Measurements from ENCODE around the gene SDS.

DNA sequence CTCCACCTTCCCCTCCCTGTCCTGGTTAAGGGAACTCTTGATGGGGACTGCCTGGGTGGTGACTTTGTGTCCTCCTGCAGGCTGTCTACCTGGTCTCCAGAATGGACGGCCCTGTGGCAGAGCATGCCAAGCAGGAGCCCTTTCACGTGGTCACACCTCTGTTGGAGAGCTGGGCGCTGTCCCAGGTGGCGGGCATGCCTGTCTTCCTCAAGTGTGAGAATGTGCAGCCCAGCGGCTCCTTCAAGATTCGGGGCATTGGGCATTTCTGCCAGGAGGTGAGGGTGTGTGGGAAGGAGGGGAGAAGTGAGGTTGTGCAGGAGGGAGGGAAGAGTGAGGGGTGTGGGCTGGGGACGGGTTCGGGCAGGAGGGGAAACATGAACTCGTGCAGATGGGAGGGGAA lies 24.2 kb upstream of the SDS start:
- TF ChIP-seq, protein P1, sequence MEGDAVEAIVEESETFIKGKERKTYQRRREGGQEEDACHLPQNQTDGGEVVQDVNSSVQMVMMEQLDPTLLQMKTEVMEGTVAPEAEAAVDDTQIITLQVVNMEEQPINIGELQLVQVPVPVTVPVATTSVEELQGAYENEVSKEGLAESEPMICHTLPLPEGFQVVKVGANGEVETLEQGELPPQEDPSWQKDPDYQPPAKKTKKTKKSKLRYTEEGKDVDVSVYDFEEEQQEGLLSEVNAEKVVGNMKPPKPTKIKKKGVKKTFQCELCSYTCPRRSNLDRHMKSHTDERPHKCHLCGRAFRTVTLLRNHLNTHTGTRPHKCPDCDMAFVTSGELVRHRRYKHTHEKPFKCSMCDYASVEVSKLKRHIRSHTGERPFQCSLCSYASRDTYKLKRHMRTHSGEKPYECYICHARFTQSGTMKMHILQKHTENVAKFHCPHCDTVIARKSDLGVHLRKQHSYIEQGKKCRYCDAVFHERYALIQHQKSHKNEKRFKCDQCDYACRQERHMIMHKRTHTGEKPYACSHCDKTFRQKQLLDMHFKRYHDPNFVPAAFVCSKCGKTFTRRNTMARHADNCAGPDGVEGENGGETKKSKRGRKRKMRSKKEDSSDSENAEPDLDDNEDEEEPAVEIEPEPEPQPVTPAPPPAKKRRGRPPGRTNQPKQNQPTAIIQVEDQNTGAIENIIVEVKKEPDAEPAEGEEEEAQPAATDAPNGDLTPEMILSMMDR (IDR thresholded peaks at IDR 0.05): no peak
- TF ChIP-seq POLR2A (IDR thresholded peaks at IDR 0.05): no peak

Data from sigmoid colon (tissue), 3 donors.